Esophagus muscularis mucosa (tissue), 4 donors: Measurements from ENCODE around the gene OSBPL10. TPM values are rescaled to one million over a fixed set of nuclear protein-coding genes. Genes with fewer than 3 reads are reported as not detected.

Experiments
- DNase-seq: peaks from one replicate; pipeline ENCODE4 v3.0.0-alpha.2; 2017; ENCODE audit errors: extremely low spot score
- H3K27ac ChIP-seq, 4 donors: fragments of 200-600 bp; sonication (generic); replicated peaks in 1 of 4; 1 replicate in 3 of 4; 2 replicates in 1 of 4; pipeline ENCODE4 v1.5.1; 2016 to 2019; ENCODE audit warnings: mild to moderate bottlenecking in 1 of 4
- H3K27me3 ChIP-seq, 4 donors: fragments of 200-600 bp; sonication (generic); one replicate each; pipeline versions ENCODE4 v1.5.1 to v1.6.0; 2016 to 2019
- H3K36me3 ChIP-seq, 4 donors: fragments of 200-600 bp; sonication (generic); one replicate each; pipeline ENCODE4 v1.5.1; 2016 to 2019
- H3K4me1 ChIP-seq, 4 donors: fragments of 200-600 bp; sonication (generic); one replicate each; pipeline ENCODE4 v1.5.1; 2016 to 2019
- H3K4me3 ChIP-seq, 4 donors: fragments of 200-600 bp; sonication (generic); 1 replicate in 2 of 4; 2 replicates in 2 of 4; pipeline ENCODE4 v1.5.1; 2016 to 2019; ENCODE audit warnings: mild to moderate bottlenecking in 4 of 4, moderate library complexity in 1 of 4
- H3K9me3 ChIP-seq, 4 donors: fragments of 200-600 bp; sonication (generic); 1 replicate in 3 of 4; 2 replicates in 1 of 4; pipeline ENCODE4 v1.5.1; 2016 to 2019
- CTCF ChIP-seq, 3 experiments: fragments of 200-600 bp in 2 of 3; fragments of 450-650 bp in 1 of 3; sonication (generic) in 2 of 3; IDR thresholded peaks; one replicate each; pipeline ENCODE4 v1.5.1; 2017 to 2019; ENCODE audit warnings: antibody characterized with exemption in 3 of 3, mild to moderate bottlenecking in 2 of 3, moderate library complexity in 1 of 3
- EP300 ChIP-seq: sonication (generic); formaldehyde crosslinking; IDR thresholded peaks from one replicate; pipeline ENCODE4 v1.6.1; 2017; ENCODE audit warnings: antibody characterized with exemption
- POLR2A ChIP-seq: fragments of 450-650 bp; IDR thresholded peaks from one replicate; pipeline ENCODE4 v1.6.1; 2017; ENCODE audit warnings: antibody characterized with exemption, moderate library complexity, mild to moderate bottlenecking, low read depth
- POLR2AphosphoS5 ChIP-seq, 2 donors: sonication (generic); formaldehyde crosslinking; IDR thresholded peaks; one replicate each; pipeline ENCODE4 v1.6.1; 2017; ENCODE audit warnings: antibody characterized with exemption in 2 of 2
- WGBS: methylation state at CpG from one replicate; pipeline ENCODE4 v1.1.5; 2018; 5-methylcytosine and 5-hydroxymethylcytosine counted together
- intact Hi-C: fragments of 100-400 bp; cut with DNase I; formaldehyde crosslinking; loops from one replicate; pipeline ENCODE4 v1.15.1; 2023
- total RNA-seq, 4 donors: library from RNA; depleted of rRNA; stranded (reverse); fragments of >200 nt; gene quantifications; one replicate each; pipeline versions ENCODE4 v1.1.0 to v1.2.1, GENCODE V29; 2016

OSBPL10 gene
- total RNA-seq, 4 donors from 2014 or later = 6.3 to 12.2 (median 7.6) TPM

GRCh38 chr3:31890007-31890406, 91.1 kb downstream of the OSBPL10 start:
- intact Hi-C loops = no loop called here
- TF ChIP-seq EP300 (no peak), POLR2A (no peak), CTCF (IDR thresholded peaks at IDR 0.05) (no peak), POLR2AphosphoS5 (IDR thresholded peaks at IDR 0.05) (no peak)
- peaks cover 0 to 24% (median 20%) of the 10 kb centered on the region in 4 donors for H3K4me1 ChIP-seq
- H3K4me3 ChIP-seq = no peak overlapping the region
- no peaks in the 10 kb centered on the region for H3K27me3 ChIP-seq
- H3K27ac ChIP-seq = no peak overlapping the region
- 83% methylated on average over 2 of the region's 2 CpGs for WGBS
- no peaks in the 10 kb centered on the region for H3K9me3 ChIP-seq
- no peaks in the 10 kb centered on the region for H3K36me3 ChIP-seq
- DNase-seq = no peak

DNA sequence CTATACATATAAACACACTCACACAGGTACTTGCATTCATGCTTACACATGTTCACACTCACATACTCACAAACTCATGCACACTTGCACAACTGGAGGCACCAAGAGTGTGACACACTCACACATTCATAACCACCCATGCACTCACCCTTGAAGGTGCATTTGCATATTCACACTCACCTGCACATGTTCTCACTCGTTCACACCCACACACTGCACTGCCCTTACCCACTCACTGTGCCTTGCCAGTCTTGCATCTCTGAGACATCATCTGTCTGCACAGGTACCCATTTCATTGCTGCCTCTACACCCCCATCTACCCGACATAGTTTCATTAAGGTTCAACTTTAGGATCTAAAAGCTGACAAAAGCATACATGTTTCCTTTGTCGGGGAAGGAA, 95.8 kb downstream of the OSBPL10 start:
- intact Hi-C loops = no loop called here
- WGBS = 95% methylated on average over 3 of the region's 3 CpGs
- Histone ChIP-seq H3K4me1 (no peaks in the 10 kb centered on the region), H3K27me3 (no peaks in the 10 kb centered on the region), H3K9me3 (no peaks in the 10 kb centered on the region), H3K4me3 (no peak overlapping the region), H3K27ac (no peak overlapping the region), H3K36me3 (no peaks in the 10 kb centered on the region)
- DNase-seq = no peak
- TF ChIP-seq POLR2AphosphoS5 (IDR thresholded peaks at IDR 0.05) (no peak), EP300 (no peak), CTCF (IDR thresholded peaks at IDR 0.05) (no peak), POLR2A (no peak)

DNA sequence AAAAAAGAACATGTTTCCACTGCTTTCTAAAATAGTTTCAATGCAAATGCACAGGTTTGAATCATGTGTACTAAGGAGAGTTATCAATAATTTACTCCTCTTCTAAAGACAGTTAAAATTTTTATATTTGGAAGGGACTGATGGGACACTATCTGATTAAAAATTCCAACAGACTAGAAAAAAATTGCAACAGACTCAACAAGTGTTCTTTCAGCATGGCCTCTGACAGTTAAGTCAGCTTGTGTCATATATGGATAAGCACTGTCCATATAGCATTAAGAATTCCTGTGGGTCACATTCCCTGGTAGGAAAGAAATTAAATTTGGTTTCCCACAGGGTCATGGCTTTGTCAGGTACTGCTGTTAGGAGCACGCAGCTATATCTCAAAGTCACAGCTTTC, 96.8 kb downstream of the OSBPL10 start:
- WGBS = 86% methylated on average over 1 of the region's 1 CpG
- TF ChIP-seq POLR2AphosphoS5 (IDR thresholded peaks at IDR 0.05) = no peak
- no peak for TF ChIP-seq CTCF (IDR thresholded peaks at IDR 0.05)
- TF ChIP-seq POLR2A = no peak
- no peak for TF ChIP-seq EP300
- Histone ChIP-seq H3K9me3 (no peaks in the 10 kb centered on the region), H3K36me3 (no peaks in the 10 kb centered on the region), H3K27ac (no peak overlapping the region), H3K4me3 (no peak overlapping the region), H3K4me1 (no peaks in the 10 kb centered on the region), H3K27me3 (no peaks in the 10 kb centered on the region)
- intact Hi-C loops = no loop called here
- no peak for DNase-seq

DNA sequence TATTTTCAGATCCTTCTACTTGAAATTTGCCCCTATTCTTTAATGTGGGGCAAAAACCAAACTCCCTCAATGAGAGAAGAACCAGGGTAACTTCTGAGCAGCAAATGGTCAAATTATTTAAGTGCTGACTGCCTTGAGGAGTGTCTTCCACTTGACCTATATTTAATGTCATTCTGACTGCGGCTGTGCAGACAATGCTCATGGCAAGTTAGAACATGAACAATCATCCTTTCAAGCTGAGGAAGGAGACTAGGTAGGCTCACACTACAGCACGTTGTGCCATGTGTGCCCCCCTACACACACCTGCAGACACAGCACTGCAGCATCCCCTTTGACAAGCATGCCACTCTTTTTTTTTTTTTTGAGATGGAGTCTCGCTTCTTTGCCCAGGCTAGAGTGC, 98.2 kb downstream of the OSBPL10 start:
- intact Hi-C loops = no loop called here
- 72% methylated on average over 3 of the region's 3 CpGs for WGBS
- H3K9me3 ChIP-seq = no peaks in the 10 kb centered on the region

More for the DNA sequence above, 98.2 kb downstream of the OSBPL10 start:
- no peak for TF ChIP-seq CTCF (IDR thresholded peaks at IDR 0.05)
- H3K4me3 ChIP-seq = no peak overlapping the region
- no peaks in the 10 kb centered on the region for H3K36me3 ChIP-seq
- H3K27me3 ChIP-seq = no peaks in the 10 kb centered on the region
- no peak for DNase-seq
- peaks cover 0 to 4% (median 0%) of the 10 kb centered on the region in 4 donors for H3K4me1 ChIP-seq
- H3K27ac ChIP-seq = no peak overlapping the region
